Measurements from ENCODE around the gene C2CD4D. TPM values are rescaled to one million over a fixed set of nuclear protein-coding genes. Genes with fewer than 3 reads are reported as not detected.

The C2CD4D gene
- polyA plus RNA-seq (not detected in 2 replicates), polyA minus RNA-seq (not detected in 2 replicates)

GRCh38 chr1:151839457-151840403 is at the start of gene C2CD4D:
TSS of gene C2CD4D (minus strand) at chr1:151839820. CDS start at chr1:151838989, 831 bp downstream.
- no peaks in the 10 kb centered on the region for H4K20me1 ChIP-seq (ENCODE audit: insufficient read depth)
- H3K79me2 ChIP-seq (replicated peaks; ENCODE audit: insufficient read depth, low read length): no peaks in the 10 kb centered on the region
- peak within 1 kb of the TSS; percentile 44 for H3K4me3 ChIP-seq (ENCODE audit: low read length)
- H3K9ac ChIP-seq (ENCODE audit: low read length): no peak within 1 kb of the TSS
- H3K27ac ChIP-seq (ENCODE audit: low read length): no peak within 1 kb of the TSS
- H3F3A ChIP-seq (ENCODE audit: insufficient read depth, low read length, poor library complexity, severe bottlenecking): no peaks in the 10 kb centered on the region
- no peak within 1 kb of the TSS for H2AFZ ChIP-seq (ENCODE audit: low read depth, low read length)
- TF ChIP-seq POLR2AphosphoS5 (IDR thresholded peaks at IDR 0.05) (no peak), CTCF (IDR thresholded peaks at IDR 0.05; ENCODE audit: poor library complexity, severe bottlenecking) (no peak), RAD21 (conservative IDR thresholded peaks at IDR 0.05) (no peak), TAF1 (IDR thresholded peaks at IDR 0.05; ENCODE audit: low read depth) (no peak), MXI1 (conservative IDR thresholded peaks at IDR 0.05; ENCODE audit: poor library complexity, severe bottlenecking) (no peak), SMC3 (conservative IDR thresholded peaks at IDR 0.05; ENCODE audit: poor library complexity) (no peak), EZH2 (IDR thresholded peaks at IDR 0.05; ENCODE audit: borderline replicate concordance, insufficient read depth, low read length, poor library complexity, severe bottlenecking) (no peak), EP300 (conservative IDR thresholded peaks at IDR 0.05; ENCODE audit: poor library complexity, severe bottlenecking) (no peak), REST (IDR thresholded peaks at IDR 0.05; ENCODE audit: borderline replicate concordance) (no peak)
- no peaks in the 10 kb centered on the region for H3K9me2 ChIP-seq (ENCODE audit: insufficient read depth, low read length)
- H3K36me3 ChIP-seq (ENCODE audit: insufficient read depth, low read length): no peaks in the 10 kb centered on the region
- H3K27me3 ChIP-seq (ENCODE audit: insufficient read depth, low read depth, low read length): peaks cover 57% of the 10 kb centered on the region
- H3K9me3 ChIP-seq (ENCODE audit: low read length): no peaks in the 10 kb centered on the region
- no peak within 1 kb of the TSS for H3K4me2 ChIP-seq (ENCODE audit: low read length)

- no peak overlapping the region for H2AFZ ChIP-seq (ENCODE audit: low read depth, low read length)
- H3K4me3 ChIP-seq (ENCODE audit: low read length): no peak overlapping the region
- H3K27me3 ChIP-seq (ENCODE audit: insufficient read depth, low read depth, low read length): no peaks in the 10 kb centered on the region
- H3K79me2 ChIP-seq (replicated peaks; ENCODE audit: insufficient read depth, low read length): no peaks in the 10 kb centered on the region
- H3K9ac ChIP-seq (ENCODE audit: low read length): no peak overlapping the region
- no peak overlapping the region for H3K4me2 ChIP-seq (ENCODE audit: low read length)
- TF ChIP-seq SMC3 (conservative IDR thresholded peaks at IDR 0.05; ENCODE audit: poor library complexity) (peak; percentile 65), TAF1 (IDR thresholded peaks at IDR 0.05; ENCODE audit: low read depth) (no peak), RAD21 (conservative IDR thresholded peaks at IDR 0.05) (peak; percentile 68), CTCF (IDR thresholded peaks at IDR 0.05; ENCODE audit: poor library complexity, severe bottlenecking) (peak; percentile 62), POLR2AphosphoS5 (IDR thresholded peaks at IDR 0.05) (no peak)
- no peak overlapping the region for H3K27ac ChIP-seq (ENCODE audit: low read length)
- H3K9me3 ChIP-seq (ENCODE audit: low read length): no peaks in the 10 kb centered on the region
- H3F3A ChIP-seq (ENCODE audit: insufficient read depth, low read length, poor library complexity, severe bottlenecking): no peaks in the 10 kb centered on the region
- no peaks in the 10 kb centered on the region for H4K20me1 ChIP-seq (ENCODE audit: insufficient read depth)
- no peaks in the 10 kb centered on the region for H3K9me2 ChIP-seq (ENCODE audit: insufficient read depth, low read length)
- no peaks in the 10 kb centered on the region for H3K36me3 ChIP-seq (ENCODE audit: insufficient read depth, low read length)
Observed at GRCh38 chr1:151888972-151889570, 49.5 kb upstream of the C2CD4D start.
